ENCODE measurements around the gene TRERF1. TPM values are rescaled to one million over a fixed set of nuclear protein-coding genes. Genes with fewer than 3 reads are reported as not detected.

TRERF1 gene
- total and polyA plus RNA-seq, 3 donors from 2014 or later = 13.7 to 49.1 (median 40.4) TPM

DNA sequence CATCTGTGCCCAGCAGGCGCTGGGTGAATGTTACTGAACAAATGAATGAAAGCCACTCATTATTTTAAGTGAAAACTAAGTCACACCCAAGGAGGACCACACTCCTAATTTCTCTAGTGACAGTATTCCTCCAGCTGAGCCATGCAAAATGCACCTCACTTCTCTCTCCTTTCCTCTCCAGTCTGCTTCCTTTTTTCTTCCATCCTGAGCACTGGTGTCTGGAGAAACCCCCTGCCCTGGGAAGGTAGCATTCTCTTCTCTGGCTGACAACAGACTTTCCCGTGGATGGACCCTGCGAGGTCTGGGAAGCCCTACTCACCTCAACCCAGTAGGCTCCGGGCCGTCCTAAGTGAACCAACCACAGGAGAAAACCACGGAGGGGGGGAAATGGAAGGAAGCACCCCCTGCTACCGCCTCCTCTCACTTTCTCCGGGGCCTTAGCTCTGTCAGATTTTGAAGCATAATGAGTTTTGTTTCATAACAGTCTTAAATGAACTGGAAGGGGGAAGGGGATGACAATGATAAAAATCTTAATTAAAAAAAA, 22.6 kb downstream of the TRERF1 start:
- no peak for TF ChIP-seq POLR2A (IDR thresholded peaks at IDR 0.05)
- TF ChIP-seq, protein P1, sequence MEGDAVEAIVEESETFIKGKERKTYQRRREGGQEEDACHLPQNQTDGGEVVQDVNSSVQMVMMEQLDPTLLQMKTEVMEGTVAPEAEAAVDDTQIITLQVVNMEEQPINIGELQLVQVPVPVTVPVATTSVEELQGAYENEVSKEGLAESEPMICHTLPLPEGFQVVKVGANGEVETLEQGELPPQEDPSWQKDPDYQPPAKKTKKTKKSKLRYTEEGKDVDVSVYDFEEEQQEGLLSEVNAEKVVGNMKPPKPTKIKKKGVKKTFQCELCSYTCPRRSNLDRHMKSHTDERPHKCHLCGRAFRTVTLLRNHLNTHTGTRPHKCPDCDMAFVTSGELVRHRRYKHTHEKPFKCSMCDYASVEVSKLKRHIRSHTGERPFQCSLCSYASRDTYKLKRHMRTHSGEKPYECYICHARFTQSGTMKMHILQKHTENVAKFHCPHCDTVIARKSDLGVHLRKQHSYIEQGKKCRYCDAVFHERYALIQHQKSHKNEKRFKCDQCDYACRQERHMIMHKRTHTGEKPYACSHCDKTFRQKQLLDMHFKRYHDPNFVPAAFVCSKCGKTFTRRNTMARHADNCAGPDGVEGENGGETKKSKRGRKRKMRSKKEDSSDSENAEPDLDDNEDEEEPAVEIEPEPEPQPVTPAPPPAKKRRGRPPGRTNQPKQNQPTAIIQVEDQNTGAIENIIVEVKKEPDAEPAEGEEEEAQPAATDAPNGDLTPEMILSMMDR (IDR thresholded peaks at IDR 0.05) = no peak
- Histone ChIP-seq H3K27ac (no peak overlapping the region), H3K9me3 (no peaks in the 10 kb centered on the region), H3K4me1 (peaks cover 10% of the 10 kb centered on the region), H3K4me3 (no peak overlapping the region), H3K27me3 (no peaks in the 10 kb centered on the region), H3K36me3 (ENCODE audit: low read depth, missing control alignments) (no peaks in the 10 kb centered on the region)
- 78 to 79% methylated on average over 8 of the region's 8 CpGs for WGBS, 2 donors
- DNase-seq = no peak
- intact Hi-C loops (cut with DNase I; ENCODE audit: low total_unique reads) = no loop called here

DNA sequence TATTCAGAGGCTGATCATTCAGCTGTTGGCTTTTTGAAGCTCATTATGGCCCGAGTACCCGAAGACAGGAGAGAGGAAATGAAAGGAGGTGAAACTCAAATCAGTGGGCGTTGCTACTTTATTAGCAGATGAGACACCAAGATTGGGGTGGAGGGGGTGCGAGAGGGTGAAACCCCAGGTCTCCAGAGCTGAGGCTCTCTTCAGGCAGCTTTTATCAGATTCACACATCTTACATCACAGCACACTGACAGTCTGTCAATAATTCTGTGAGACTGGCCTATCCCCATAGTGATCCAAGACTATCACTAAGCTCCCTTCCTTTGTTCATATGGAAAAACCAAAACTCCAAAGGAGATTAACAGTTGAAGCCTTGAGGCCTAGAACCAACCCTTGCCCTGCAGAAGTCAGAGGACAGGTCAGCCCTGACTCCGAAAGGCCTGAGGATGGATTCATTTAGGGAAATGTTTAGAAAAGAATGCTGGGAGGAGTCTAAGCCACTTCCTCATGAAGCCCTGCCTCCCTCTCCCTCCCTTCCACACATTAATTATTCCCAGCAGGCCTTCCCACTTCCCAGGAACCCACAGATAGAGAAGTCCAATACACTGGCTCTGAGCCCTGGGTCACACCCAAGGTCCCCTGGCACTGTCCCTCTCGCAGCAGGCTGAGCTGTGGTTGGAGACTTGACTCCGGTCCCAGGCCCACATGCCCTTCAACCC, 23.2 kb downstream of the TRERF1 start:
- peak overlapping the region in 1 of 2 donors; percentile 18 for H3K27ac ChIP-seq
- H3K9me3 ChIP-seq = no peaks in the 10 kb centered on the region
- no peak for TF ChIP-seq POLR2A (IDR thresholded peaks at IDR 0.05)
- TF ChIP-seq, protein P1 (IDR thresholded peaks at IDR 0.05) = no peak
- DNase-seq = no peak
- H3K36me3 ChIP-seq (ENCODE audit: low read depth, missing control alignments) = no peaks in the 10 kb centered on the region
- intact Hi-C loops (cut with DNase I; ENCODE audit: low total_unique reads) = no loop called here
- no peak overlapping the region for H3K4me3 ChIP-seq
- peaks cover 10% of the 10 kb centered on the region for H3K4me1 ChIP-seq
- no peaks in the 10 kb centered on the region for H3K27me3 ChIP-seq
- 59% methylated on average over 7 of the region's 7 CpGs for WGBS, 2 donors

DNA sequence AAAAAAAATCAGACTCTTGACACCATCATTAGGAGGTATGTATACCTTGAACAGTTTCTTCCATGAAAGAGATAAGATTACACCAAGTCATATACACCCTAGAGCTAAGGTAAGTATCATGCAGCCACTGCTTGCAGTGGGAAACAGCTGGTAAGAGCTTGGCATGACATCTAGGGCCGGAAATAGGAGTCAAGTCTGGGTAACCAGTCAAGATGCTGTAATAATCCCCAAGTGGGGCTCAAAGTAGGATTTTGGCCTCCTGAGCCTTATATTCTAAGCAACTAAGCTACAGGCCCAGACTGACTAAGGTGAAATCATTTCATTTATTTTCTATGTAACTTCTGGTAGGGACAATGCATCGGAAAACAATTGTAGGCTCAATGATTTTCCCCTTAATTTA, 23.9 kb downstream of the TRERF1 start:
- intact Hi-C loops (cut with DNase I; ENCODE audit: low total_unique reads) = no loop called here
- H3K4me3 ChIP-seq = no peak overlapping the region
- WGBS, 2 donors = 81 to 86% methylated on average over 2 of the region's 2 CpGs
- peaks cover 10% of the 10 kb centered on the region for H3K4me1 ChIP-seq
- no peak for DNase-seq
- H3K36me3 ChIP-seq (ENCODE audit: low read depth, missing control alignments) = no peaks in the 10 kb centered on the region
- no peaks in the 10 kb centered on the region for H3K9me3 ChIP-seq
- TF ChIP-seq, protein P1 (IDR thresholded peaks at IDR 0.05) = no peak
- no peak for TF ChIP-seq POLR2A (IDR thresholded peaks at IDR 0.05)
- H3K27me3 ChIP-seq = no peaks in the 10 kb centered on the region
- no peak overlapping the region for H3K27ac ChIP-seq

- Histone ChIP-seq H3K4me1 (peaks cover 10% of the 10 kb centered on the region), H3K27ac (no peak overlapping the region), H3K9me3 (no peaks in the 10 kb centered on the region), H3K27me3 (no peaks in the 10 kb centered on the region), H3K36me3 (ENCODE audit: low read depth, missing control alignments) (no peaks in the 10 kb centered on the region), H3K4me3 (no peak overlapping the region)
- 83 to 87% methylated on average over 2 of the region's 2 CpGs for WGBS, 2 donors
- TF ChIP-seq POLR2A (IDR thresholded peaks at IDR 0.05) = no peak
- TF ChIP-seq, protein P1 (IDR thresholded peaks at IDR 0.05) = no peak
- no peak for DNase-seq
- intact Hi-C loops (cut with DNase I; ENCODE audit: low total_unique reads) = no loop called here
Observed at GRCh38 chr6:42426191-42426590, 25.5 kb downstream of the TRERF1 start.

Measured in testis (tissue), 3 donors.